Embryonic facial prominence (tissue), 1 donor: Measurements from ENCODE around the gene BRD9.
A peak's percentile ranks its signal among the peaks of the same experiment; 100 is the strongest.
"Not testable (repeated sequence)": the region's sequence is repeated elsewhere in the genome, so short reads cannot be mapped to it uniquely, and the experiment has no call there.

Source experiments
- DNase-seq: peaks from one replicate; pipeline ENCODE4 v3.0.0-alpha.2; 2016; ENCODE audit errors: extremely low spot score

The BRD9 gene

DNA sequence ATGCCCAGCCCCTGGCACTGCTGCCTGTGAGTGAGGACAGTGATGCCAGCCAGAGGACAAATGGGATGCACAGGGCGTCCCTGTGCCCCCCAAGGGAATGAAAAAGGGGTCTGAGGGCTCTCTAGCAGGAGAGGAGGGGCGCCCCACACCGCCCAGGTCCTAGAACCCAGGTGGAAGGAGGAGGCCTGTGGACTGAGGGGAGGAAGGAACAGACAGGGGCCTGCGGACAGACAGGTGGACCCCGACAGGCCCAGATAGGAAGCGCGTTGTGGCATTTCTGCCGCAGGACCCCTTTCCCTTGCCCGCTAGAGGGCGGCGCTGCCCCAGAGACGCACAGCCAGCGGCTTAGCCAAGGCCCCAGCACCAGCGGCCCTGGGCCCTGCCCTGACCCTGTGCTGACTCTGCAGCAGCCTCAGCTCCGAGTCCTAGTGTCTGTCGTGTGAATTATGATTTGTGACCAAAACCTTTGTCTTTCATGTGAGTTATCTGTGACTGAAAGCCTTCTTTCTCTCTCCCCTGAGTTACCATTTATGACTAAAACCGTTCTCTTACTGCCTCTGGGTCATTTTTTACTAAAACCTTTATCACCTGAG is 30.8 kb upstream of the BRD9 start:
- DNase-seq = peak; percentile 16

DNA sequence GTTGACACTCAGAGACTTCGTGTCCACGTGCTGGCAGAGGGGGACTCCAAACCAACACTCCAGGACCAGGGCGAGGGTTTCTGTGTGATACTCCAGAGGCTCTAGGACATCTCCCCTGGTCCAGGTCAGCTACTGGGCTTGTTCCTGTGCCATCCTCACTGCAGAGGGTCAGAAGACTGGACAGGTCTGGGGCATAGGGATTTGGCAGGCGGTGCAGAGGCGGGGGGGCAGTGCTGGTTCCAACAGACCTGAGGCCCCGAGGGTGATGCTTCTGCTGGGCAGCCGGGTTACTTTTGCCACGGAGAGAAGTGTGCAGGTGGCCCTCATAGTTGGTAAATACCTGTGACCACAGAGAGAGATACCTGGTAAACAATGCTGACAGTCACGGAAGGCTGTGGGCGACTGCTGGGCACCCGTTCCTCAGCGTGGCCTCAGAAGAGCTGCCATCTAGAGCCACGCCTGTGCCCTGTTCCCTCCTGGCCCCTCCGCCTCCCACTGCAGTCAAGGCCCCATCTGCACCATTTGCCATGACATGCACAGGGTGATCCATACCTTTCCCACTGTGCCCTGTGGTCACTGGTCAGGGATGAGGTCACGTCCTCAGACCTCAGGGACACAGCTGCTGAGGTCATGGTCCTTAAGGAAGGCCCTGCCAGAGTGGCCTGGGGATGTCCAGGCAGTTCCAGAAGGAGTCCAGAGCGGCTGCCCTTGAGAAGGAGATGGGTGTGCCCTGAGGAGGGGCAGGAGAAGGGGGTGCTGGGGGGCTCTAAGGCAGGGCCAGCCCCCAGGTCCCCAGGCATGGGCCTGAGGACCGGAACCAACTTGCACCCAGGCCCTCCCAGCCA is 30.1 kb upstream of the BRD9 start:
- no peak for DNase-seq

DNA sequence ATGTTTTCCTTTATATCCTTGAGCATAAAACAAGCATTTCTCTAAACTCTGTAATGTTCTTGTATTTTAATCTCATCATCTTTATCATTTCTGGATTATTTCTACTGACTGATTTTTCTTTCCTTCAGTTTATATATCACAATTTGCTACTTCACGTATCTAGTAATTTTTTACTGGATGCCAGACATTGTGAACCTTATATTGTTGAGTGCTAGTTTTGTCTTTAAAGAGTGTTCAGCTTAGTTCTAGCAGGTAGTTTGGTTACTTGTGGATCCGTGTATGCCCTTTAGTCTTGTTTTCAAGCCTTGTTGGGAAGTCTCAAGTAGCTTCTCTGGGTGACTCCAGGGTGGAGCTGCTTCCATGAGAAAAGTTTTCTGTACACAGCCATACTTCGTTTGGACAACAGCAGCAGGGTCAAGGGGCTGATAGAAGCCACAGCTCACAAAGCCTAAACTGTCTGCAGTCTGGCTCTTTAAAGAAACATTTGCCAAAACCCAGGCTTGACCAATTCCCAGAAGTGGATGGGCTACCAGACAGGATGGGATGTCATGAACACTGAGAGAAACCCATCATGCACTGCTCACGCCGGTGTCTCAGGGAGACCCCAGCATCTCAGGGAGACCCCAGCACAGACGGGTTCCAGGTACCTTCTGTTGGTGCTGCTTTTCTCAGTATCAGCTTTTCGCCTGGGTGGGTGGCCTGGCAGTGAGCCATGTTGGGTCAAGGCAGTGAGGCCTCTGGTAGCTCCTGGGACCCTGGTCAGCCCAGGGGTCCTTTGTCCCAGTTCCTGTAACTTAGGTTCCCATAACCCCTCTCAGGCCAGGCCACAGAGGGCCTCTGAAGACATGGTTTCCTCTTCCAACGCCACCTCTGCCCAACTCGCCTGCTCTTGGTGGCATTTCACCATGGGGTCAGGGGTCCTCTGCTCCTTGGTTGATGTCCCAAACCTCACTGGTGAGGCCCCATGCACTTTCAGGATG is 29.1 kb upstream of the BRD9 start:
- DNase-seq = no peak

DNA sequence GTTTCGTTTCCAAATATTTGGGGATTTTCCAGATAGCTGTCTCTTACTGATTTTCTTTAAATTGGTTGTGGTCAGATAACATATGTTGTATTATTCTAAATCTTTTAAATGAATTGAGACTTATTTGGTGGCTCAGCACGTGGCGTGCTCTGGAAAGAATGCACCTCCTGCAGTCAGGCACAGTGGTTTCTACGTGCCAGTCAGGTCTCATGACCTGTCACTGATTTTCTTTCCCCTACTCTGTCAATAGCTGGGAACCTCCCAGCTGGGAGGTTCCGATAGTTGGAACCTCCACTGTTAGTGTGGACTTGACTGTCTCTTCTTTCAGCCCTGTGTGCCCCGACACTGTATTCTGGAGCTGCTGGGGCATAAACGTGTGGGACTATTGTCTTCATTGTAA is 27.7 kb upstream of the BRD9 start:
- no peak for DNase-seq

DNA sequence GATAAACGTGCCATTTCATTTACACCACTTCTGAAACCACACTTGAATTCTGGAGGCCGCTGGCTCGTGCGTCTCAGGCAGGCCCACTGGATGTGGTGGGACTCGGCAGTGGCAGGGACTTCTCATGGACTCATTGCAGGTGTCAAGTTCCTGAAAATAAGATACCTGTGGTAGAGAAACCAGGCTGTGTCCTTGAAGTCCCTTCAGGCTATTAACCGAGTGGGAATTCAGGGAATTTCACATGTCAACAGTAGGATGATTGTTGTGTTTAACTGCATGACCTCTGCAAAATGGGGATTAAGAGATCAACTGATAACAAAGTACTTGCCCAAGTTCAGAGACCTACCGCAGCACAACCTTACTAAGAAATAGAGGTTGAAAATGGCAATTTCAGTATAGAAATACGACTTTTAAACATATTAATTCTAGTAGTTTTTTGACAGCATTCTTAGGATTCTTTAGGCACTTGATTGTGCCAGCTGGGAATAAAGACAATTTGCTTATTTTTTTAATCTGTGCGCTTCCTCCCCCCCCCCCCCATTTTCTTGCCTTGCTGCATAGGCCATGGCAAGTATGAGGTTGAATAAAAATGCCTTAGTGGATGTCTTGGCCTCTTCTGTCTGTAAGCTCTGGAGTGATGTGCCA is 26.9 kb upstream of the BRD9 start:
- no peak for DNase-seq

DNA sequence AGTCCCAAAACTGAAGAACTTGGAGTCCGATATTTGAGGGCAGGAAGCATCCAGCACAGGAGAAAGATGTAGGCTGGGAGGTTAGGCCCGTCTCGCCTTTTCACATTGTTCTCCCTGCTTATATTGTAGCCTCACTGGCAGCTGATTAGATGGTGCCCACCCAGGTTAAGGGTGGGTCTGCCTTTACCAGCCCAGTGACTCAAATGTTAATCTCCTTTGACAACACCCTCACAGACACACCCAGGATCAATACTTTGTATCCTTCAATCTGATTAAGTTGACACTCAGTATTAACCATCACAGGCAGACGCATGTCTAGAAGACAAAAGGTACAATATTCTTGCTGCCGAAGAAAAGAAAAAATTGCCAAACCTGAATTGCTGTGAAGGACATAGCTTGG is 26.1 kb upstream of the BRD9 start:
- not testable (repeated sequence) for DNase-seq

DNA sequence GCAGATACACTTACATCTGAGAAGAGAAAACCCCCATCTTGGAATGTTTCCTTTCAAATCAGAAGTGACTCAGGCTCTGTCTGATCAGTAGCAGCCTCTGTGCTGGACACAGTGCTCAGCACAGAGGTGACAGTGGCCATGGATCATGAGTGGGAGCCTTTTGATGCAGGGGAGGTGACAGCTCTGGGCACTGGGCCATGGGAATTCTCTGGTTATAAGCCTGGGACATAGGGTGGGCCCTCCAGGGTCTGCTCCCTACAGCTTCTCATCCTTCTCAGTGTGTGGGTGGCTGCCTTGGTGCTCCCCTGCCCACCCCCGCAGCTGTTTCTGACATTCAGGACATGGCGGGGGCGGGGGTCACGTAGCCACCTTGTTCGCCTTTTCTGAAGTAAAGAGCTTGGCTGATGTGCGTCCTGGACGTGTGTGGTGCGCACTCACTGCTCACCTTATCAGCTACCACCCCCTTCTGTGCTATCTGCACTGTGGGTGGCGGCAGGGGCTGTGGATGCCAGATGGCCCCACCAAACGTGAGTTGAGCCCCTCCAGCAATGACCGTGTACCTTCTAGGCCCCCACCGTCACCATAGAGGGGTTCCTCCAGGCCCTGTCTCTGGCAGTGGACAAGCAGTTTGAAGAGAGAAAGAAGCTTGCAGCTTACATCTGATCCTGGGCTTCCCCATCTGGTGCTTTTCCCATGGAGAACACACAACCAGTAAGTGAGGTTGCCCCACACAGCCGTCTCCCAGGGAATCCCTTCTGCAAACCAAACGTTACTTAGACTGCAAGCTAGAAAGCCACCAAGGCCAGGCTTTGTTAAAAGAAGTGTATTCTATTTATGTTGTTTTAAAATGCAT is 24.1 kb upstream of the BRD9 start:
- no peak for DNase-seq

DNA sequence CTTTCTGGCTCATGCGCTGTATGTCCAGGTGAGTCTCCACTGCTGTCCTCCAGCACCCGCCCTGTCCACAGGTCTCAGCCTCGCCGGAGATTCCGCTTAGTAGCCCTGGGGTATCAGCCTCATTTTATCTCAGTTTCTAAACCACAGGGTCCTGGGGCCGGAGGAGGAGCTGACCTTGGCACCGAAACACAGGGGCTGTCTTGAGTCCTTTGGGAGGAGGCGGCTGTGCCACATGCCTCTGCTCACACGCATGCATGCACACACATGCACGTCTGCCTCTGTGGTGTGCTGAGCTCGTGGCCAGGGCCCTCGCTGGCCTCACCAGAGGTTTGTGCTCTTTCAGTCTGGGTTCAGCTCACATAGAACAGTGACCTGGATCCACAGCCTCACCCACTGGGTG is 23.3 kb upstream of the BRD9 start:
- no peak for DNase-seq

DNA sequence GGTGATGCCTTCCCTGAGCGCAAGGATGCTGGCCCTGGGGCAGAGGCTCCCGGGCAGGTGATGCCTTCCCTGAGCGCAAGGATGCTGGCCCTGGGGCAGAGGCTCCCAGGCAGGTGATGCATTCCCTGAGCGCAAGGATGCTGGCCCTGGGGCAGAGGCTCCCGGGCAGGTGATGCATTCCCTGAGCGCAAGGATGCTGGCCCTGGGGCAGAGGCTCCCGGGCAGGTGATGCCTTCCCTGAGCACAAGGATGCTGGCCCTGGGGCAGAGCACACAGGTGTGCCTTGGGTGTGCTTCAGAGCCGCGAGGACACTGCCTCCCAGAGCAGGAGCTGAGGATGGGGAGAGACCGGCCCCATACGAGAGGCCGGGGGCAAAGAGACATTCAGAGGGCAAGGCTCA is 22.7 kb upstream of the BRD9 start:
- not testable (repeated sequence) for DNase-seq

DNA sequence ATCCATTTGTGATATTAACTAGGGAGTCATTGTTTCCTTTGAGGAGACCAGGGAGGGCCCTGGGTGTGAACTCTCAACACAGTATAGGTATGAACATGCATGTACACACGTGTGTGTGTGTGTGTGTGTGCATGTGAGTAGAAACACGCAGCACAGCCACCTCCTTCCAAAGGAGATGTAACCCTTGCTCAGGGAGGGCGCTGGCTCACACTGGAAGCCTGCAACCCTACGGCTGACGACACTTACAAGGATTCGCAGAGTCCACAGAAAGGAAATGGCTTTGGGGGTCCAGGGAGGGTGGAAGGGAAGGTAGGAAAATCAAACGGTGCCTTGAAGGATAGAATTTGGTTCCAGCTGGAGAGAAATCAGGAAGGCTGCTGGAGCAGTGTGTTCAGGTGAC is 22.0 kb upstream of the BRD9 start:
- DNase-seq = no peak

DNA sequence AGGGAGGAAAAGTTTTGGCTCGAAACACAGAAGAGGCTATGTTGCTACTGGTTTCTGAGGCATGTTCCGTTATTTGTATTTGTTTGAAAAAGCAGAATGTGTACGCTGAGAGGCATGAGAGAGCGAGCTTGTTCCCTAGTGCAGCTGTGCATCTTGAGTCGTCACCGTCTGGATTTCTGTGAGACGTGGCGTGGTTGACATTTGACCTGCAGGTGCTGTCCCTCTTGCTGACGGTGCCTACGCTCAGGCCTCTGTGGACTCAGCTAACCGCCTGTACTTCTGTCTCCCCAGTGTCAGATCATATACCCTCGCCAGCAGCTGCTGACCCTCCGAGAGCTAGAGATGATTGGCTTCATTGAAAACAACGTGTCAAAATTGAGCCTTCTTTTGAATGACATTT is 21.6 kb upstream of the BRD9 start:
- no peak for DNase-seq

DNA sequence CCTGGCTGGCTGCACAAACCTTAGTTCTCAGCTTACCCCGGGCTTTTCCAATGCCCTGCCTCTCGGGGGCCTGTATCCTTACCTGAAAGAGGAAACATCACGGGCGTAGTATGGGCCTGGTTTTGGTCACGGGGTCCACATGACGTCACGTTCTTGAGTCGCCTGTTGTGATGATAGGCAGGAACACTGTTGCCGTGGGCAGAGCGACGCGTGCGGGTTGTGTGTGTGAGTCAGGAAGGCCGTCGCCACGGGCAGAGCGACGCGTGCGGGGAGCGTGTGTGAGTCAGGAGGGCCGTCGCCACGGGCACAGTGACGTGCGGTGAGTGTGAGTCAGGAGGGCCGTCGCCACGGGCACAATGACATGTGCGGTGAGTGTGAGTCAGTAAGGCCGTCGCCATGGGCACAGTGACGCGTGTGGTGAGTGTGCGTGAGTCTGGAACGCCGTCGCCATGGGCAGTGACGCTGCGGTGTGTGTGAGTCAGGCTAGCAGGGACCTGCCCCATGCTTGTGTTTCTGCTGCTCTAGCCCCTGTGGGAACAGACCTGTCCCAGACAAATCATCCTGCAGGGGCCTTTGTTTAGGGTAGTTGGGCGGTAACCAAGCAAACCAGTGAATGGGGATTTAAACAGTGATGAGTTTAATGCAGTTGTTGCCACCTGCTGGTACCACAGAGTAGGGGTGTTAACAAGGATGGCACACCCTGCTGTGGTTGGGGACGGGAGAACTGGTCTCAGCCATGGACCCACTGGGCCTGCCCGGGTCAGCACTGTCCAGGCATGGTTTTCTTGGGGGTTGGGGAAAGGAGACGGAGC is 19.9 kb upstream of the BRD9 start:
- no peak for DNase-seq

DNA sequence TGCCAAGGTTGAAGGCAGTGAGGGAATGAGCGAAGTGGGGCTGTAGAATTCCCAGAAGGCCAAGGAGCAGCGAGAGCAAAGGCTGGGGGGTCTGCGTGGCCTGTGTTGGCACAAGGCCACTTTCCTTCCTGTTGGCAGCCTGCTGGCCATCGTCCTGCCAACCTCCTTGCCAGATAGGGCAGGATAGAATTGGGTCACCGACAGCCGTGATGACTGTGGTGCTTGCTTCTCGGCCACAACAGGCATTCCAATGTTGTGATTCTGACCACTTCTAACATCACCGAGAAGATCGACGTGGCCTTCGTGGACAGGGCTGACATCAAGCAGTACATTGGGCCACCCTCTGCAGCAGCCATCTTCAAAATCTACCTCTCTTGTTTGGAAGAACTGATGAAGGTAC is 19.0 kb upstream of the BRD9 start:
- DNase-seq = no peak

DNA sequence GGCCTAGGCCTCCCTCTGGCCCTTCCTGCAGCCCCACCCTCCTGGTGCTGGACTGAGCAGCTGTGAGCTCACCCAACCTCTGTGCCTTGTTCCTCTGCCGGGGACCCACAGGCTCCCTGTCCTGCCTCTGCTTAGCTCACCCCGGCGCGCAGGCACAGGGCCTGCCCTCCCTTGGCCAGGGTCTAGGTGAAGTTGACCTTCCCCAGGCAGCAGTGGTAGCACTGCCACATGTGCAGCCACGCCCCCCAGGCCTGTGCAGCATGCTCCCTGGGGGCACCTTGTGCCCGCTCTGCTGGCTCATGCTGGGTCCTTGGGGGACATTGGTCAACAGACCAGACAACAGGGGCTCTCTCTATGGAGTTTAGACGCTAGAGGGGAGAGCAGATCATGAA is 18.2 kb upstream of the BRD9 start:
- no peak for DNase-seq

DNA sequence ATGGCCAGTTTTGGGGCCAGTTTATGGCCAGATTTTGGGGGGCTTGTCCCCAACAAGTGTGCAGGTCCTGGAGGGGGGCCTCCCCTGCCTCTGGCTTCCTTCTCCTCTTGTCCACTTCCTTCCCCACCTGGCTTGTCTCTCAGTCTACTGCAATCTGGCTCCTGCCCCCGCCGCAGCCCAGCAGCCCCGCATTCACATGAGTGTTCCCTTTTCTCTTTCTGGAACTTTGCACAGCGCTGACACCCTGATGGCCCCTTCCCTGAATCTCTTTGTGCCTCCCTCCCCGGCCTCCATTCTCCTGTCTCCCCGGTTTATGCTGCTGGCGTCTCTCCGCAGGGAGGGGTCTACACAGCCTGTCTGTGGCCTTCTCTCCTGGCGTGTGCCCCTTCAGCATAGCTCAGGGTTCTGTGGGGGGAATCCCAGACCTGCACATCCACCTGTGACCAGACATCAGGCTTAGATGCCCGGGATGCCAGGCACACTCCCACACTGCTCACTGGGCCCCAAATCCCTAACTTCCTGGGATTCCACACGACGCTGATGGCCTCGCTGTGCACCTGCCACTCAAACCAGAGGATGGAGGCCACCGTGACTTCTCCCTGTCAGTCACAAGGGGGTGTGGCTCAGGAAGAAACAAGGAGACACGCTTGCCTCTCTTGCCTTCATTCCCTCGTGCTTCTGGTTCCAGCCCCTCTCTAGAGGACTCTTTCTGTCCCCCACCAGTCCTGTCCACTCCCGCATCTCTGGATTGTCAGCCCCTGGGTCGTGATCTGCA is 17.6 kb upstream of the BRD9 start:
- DNase-seq = no peak

DNA sequence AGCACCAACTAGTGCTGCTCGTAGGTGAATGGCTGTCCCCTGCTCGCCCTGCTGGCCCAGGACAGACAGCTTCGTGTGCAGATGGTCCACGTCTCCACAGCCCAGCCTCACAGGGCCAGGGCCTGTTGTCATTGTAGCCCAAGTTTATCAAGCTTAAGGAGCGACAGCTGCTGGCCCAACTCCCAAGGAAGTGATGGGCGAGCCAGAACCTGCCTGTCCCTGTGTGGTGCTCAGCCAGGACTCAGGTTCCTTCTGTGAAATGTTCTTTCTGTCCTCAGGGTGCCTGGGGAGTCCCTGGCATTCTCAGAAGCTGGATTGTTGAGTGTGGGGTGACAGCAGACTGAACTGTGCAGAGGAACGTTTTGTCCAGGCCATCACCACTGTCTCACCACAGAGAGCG is 16.5 kb upstream of the BRD9 start:
- no peak for DNase-seq

DNA sequence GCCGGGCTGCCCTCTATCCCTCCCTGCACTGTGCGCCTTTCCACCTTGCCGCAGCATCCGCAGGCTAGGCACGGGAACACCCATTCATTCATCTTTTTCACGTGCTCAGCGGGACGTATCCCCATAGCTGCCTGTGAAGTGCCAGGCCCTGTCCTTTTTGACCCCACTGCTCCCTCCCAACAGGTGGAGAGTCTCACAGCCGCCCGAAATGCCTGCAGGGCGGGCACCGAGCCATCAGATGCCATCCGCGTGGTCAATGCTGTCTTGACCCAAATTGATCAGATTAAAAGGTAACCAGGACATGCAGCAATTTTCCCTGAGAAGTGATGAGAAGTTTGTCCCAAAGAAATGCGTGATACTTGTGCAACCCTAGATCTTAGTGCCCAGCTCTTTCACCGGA is 15.6 kb upstream of the BRD9 start:
- DNase-seq = no peak

DNA sequence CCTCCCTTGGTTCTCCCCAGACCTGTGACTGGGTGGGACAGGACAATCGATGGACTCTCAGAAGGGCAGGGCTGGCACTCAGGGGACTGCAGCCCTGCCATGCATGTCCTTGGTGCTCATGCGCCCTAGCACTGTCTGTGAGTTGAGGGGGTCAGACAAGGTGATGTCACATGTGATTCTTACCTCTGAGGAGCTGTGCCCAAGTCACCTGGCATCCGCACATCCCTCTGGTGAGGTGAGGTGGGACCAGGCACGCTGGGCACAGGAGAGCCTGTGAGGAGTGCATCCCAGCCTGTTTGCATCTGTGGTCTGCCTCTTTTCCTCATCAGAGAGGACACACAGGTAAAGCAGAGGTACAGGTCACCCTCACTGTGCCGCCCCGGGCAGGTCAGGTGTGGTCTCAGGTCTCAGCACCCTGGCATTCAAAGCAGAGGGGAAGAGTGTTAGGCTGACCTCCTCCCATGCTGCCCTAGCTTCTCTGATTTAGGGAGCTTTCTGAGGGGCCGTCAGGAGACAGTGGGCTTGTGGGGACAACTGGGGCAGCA is 14.8 kb upstream of the BRD9 start:
- no peak for DNase-seq

DNA sequence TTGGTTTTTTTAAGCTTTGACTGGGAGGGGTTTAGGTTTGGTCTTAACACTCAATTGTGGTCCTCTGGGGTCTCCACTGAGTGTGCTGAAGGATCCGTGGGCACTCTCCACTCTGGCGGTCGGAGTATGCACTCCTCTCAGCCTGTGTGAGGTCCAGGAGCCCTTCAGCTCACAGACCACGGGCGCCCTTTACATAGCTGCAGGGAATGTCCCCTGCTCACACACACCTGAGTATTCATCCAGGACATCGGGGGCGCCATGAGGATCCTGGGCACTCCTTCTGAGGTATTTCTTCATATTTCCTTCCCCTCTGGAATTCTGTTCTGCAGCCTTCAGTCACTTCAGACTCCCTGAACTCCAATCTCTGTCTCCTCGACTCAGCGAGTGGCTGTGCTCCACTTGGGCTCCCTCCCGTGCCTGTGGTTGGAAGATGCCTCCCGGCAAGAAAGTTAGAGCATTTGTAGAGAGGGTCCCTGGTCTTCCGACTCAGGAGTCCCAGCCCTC is 12.6 kb upstream of the BRD9 start:
- DNase-seq = no peak
